Right kidney (tissue), 1 donor: ENCODE results near the gene IBA57.

Source experiments
- DNase-seq: peaks from one replicate; pipeline ENCODE4 v3.0.0-alpha.2; 2016

IBA57 gene

GRCh38 chr1:228155596-228156514 lies 9.7 kb upstream of the IBA57 start:
- no peak for DNase-seq

GRCh38 chr1:228156515-228156881 lies 9.1 kb upstream of the IBA57 start:
- no peak for DNase-seq

- no peak for DNase-seq
Measured at GRCh38 chr1:228156941-228157728, 8.5 kb upstream of the IBA57 start.

GRCh38 chr1:228157729-228158126 lies 7.9 kb upstream of the IBA57 start:
- no peak for DNase-seq

- peak; percentile 70 for DNase-seq
Measured at GRCh38 chr1:228158151-228159007, 7.2 kb upstream of the IBA57 start.

GRCh38 chr1:228159008-228159665 lies 6.5 kb upstream of the IBA57 start:
- no peak for DNase-seq

GRCh38 chr1:228160201-228160761 lies 5.3 kb upstream of the IBA57 start:
- no peak for DNase-seq

GRCh38 chr1:228161362-228161761 lies 4.2 kb upstream of the IBA57 start:
- no peak for DNase-seq

GRCh38 chr1:228161866-228162265 lies 3.7 kb upstream of the IBA57 start:
- no peak for DNase-seq

- no peak for DNase-seq
Measured at GRCh38 chr1:228162286-228163006, 3.2 kb upstream of the IBA57 start.

- DNase-seq: no peak
Measured at GRCh38 chr1:228163007-228163753, 2.4 kb upstream of the IBA57 start.

GRCh38 chr1:228163776-228164519 lies 1.7 kb upstream of the IBA57 start:
- no peak for DNase-seq

- DNase-seq: no peak
Measured at GRCh38 chr1:228164561-228165371, 838 bp upstream of the IBA57 start.

- DNase-seq: peak; percentile 75
Measured at GRCh38 chr1:228166170-228166936, 749 bp downstream of the IBA57 start.

GRCh38 chr1:228168563-228169270 lies 3.1 kb downstream of the IBA57 start:
- no peak for DNase-seq

- no peak for DNase-seq
Measured at GRCh38 chr1:228169345-228169744, 3.7 kb downstream of the IBA57 start.

GRCh38 chr1:228170666-228171065 lies 5.1 kb downstream of the IBA57 start:
- DNase-seq: no peak
